AG09309 (cell line): ENCODE data around the gene HSD17B2.

Experiments used
- DNase-seq: peaks from one replicate; pipeline ENCODE4 v3.0.0-alpha.2; 2010; ENCODE audit warnings: low read depth
- H3K4me3 ChIP-seq: 2 replicates; pipeline ENCODE4 v1.5.1; 2011; ENCODE audit warnings: mild to moderate bottlenecking, low read depth, low read length, moderate library complexity; ENCODE audit not compliant: control insufficient read depth
- CTCF ChIP-seq: IDR thresholded peaks from 2 replicates; pipeline ENCODE4 v1.5.1; 2011; ENCODE audit warnings: mild to moderate bottlenecking, low read depth, low read length, inconsistent platforms; ENCODE audit not compliant: insufficient read depth, control insufficient read depth; ENCODE audit errors: missing control alignments

HSD17B2 gene

GRCh38 chr16:82024883-82025282 is 10.2 kb upstream of the HSD17B2 start:
- TF ChIP-seq CTCF = no peak
- no peak for DNase-seq
- H3K4me3 ChIP-seq = no peak overlapping the region

- DNase-seq = no peak
- TF ChIP-seq CTCF = no peak
- H3K4me3 ChIP-seq = no peak overlapping the region
Observed at GRCh38 chr16:82027629-82028064, 7.4 kb upstream of the HSD17B2 start.

- TF ChIP-seq CTCF = peak; percentile 71
- peak; percentile 60 for DNase-seq
- no peak overlapping the region for H3K4me3 ChIP-seq
Observed at GRCh38 chr16:82031116-82032084, 3.7 kb upstream of the HSD17B2 start.

GRCh38 chr16:82033006-82033405 is 2.0 kb upstream of the HSD17B2 start:
- no peak for DNase-seq

GRCh38 chr16:82033683-82034300 is 1.3 kb upstream of the HSD17B2 start:
- no peak for DNase-seq
- no peak for TF ChIP-seq CTCF
- no peak overlapping the region for H3K4me3 ChIP-seq

More at GRCh38 chr16:82033006-82033405, 2.0 kb upstream of the HSD17B2 start:
- no peak overlapping the region for H3K4me3 ChIP-seq
- no peak for TF ChIP-seq CTCF

- TF ChIP-seq CTCF = no peak
- no peak for DNase-seq
- H3K4me3 ChIP-seq = no peak overlapping the region
Observed at GRCh38 chr16:82037251-82037650, 2.2 kb downstream of the HSD17B2 start.
